Activated B cell treated with CpG ODN at 0.5 μM for 24 hours (primary cell): Measurements from ENCODE around the gene CRYZL1. TPM values are rescaled to one million over a fixed set of nuclear protein-coding genes. Genes with fewer than 3 reads are reported as not detected.

Source experiments
- ATAC-seq: fragments of 200-7000 bp; cut with Tn5 transposase; one replicate; pipeline ENCODE4 v1.10.0; 2021; ENCODE audit warnings: low read depth, mild to moderate bottlenecking, moderate library complexity
- CTCF ChIA-PET: fragments of 350-600 bp; sonication (Branson Sonifier 250); formaldehyde crosslinking; loops from one replicate; lab custom pipeline; 2021; ENCODE audit warnings: antibody characterized with exemption; lab: Charles Lee
- POLR2A ChIA-PET: fragments of 350-600 bp; sonication (Branson Sonifier 250); formaldehyde crosslinking; loops from one replicate; lab custom pipeline; 2021; ENCODE audit warnings: antibody characterized with exemption; lab: Charles Lee
- DNase-seq: peaks from one replicate; pipeline ENCODE4 v3.0.0; 2022
- H3K27ac Mint-ChIP-seq: one replicate; pipeline ENCODE4 v1.8.0; 2020; ENCODE audit warnings: mixed read lengths
- H3K27me3 Mint-ChIP-seq: one replicate; pipeline ENCODE4 v1.8.0; 2021; ENCODE audit warnings: mixed read lengths
- H3K36me3 Mint-ChIP-seq: one replicate; pipeline ENCODE4 v1.8.0; 2021; ENCODE audit warnings: low read depth, mixed read lengths
- H3K4me1 Mint-ChIP-seq: one replicate; pipeline ENCODE4 v1.8.0; 2021; ENCODE audit warnings: mixed read lengths
- H3K4me3 Mint-ChIP-seq: one replicate; pipeline ENCODE4 v1.8.0; 2020; ENCODE audit warnings: mild to moderate bottlenecking, mixed read lengths
- H3K9me3 Mint-ChIP-seq: one replicate; pipeline ENCODE4 v1.8.0; 2020; ENCODE audit warnings: mixed read lengths
- CTCF ChIP-seq: fragments of 200-600 bp; IDR thresholded peaks from one replicate; pipeline ENCODE4 v1.8.0; 2022; ENCODE audit warnings: antibody characterized with exemption, mild to moderate bottlenecking
- intact Hi-C: fragments of 100-400 bp; cut with micrococcal nuclease; formaldehyde crosslinking; loops from one replicate; pipeline ENCODE4 v1.15.1; 2024
- total RNA-seq: library from RNA; stranded (reverse); gene quantifications from 2 replicates; pipeline ENCODE4 v1.2.3, GENCODE V29; 2022

Gene CRYZL1
- total RNA-seq, 1 donor from 2014 or later: 46.3 TPM

GRCh38 chr21:33668620-33669019, 27.1 kb upstream of the CRYZL1 start:
- no peaks in the 10 kb centered on the region for H3K4me1 Mint-ChIP-seq
- peaks cover 7% of the 10 kb centered on the region for H3K27me3 Mint-ChIP-seq
- ChIA-PET CTCF (no interaction called here), POLR2A (no interaction called here)
- H3K36me3 Mint-ChIP-seq: no peaks in the 10 kb centered on the region
- DNase-seq: no peak
- TF ChIP-seq CTCF: no peak
- intact Hi-C loops: no loop called here
- ATAC-seq: no peak
- no peaks in the 10 kb centered on the region for H3K9me3 Mint-ChIP-seq
- H3K4me3 Mint-ChIP-seq: no peak overlapping the region
- no peak overlapping the region for H3K27ac Mint-ChIP-seq

- ATAC-seq (no peak), DNase-seq (no peak)
- no peak for TF ChIP-seq CTCF
- CTCF ChIA-PET: no interaction called here
- Mint-ChIP-seq H3K27ac (no peak overlapping the region), H3K9me3 (no peaks in the 10 kb centered on the region), H3K4me1 (no peaks in the 10 kb centered on the region), H3K4me3 (no peak overlapping the region), H3K36me3 (no peaks in the 10 kb centered on the region), H3K27me3 (peaks cover 7% of the 10 kb centered on the region)
- POLR2A ChIA-PET: no interaction called here
- intact Hi-C loops: no loop called here
These were observed 26.6 kb upstream of the CRYZL1 start for GRCh38 chr21:33668180-33668579.

GRCh38 chr21:33667636-33668035, 26.1 kb upstream of the CRYZL1 start:
- Mint-ChIP-seq H3K27ac (no peak overlapping the region), H3K9me3 (no peaks in the 10 kb centered on the region), H3K36me3 (no peaks in the 10 kb centered on the region), H3K4me3 (no peak overlapping the region), H3K27me3 (peaks cover 7% of the 10 kb centered on the region), H3K4me1 (no peaks in the 10 kb centered on the region)
- no peak for TF ChIP-seq CTCF
- ATAC-seq: no peak
- intact Hi-C loops: no loop called here
- DNase-seq: no peak
- POLR2A ChIA-PET: no interaction called here
- CTCF ChIA-PET: no interaction called here

- no peak overlapping the region for H3K27ac Mint-ChIP-seq
- ChIA-PET CTCF (no interaction called here), POLR2A (no interaction called here)
- H3K4me1 Mint-ChIP-seq: no peaks in the 10 kb centered on the region
- no peak for DNase-seq
- H3K4me3 Mint-ChIP-seq: no peak overlapping the region
- peaks cover 5% of the 10 kb centered on the region for H3K27me3 Mint-ChIP-seq
- ATAC-seq: no peak
- H3K36me3 Mint-ChIP-seq: no peaks in the 10 kb centered on the region
- intact Hi-C loops: no loop called here
- H3K9me3 Mint-ChIP-seq: no peaks in the 10 kb centered on the region
- TF ChIP-seq CTCF: no peak
These were observed 24.6 kb upstream of the CRYZL1 start for GRCh38 chr21:33666153-33666552.

GRCh38 chr21:33664135-33664534, 22.6 kb upstream of the CRYZL1 start:
- DNase-seq: no peak
- no peak overlapping the region for H3K27ac Mint-ChIP-seq
- peaks cover 5% of the 10 kb centered on the region for H3K27me3 Mint-ChIP-seq
- CTCF ChIA-PET: no interaction called here
- H3K9me3 Mint-ChIP-seq: no peaks in the 10 kb centered on the region
- ATAC-seq: no peak
- no peak overlapping the region for H3K4me3 Mint-ChIP-seq
- H3K36me3 Mint-ChIP-seq: no peaks in the 10 kb centered on the region
- POLR2A ChIA-PET: no interaction called here
- intact Hi-C loops: no loop called here
- TF ChIP-seq CTCF: no peak
- H3K4me1 Mint-ChIP-seq: no peaks in the 10 kb centered on the region
